ENCODE data around the gene CFAP74. TPM values are rescaled to one million over a fixed set of nuclear protein-coding genes. Genes with fewer than 3 reads are reported as not detected.

Gene CFAP74
- total RNA-seq, 1 donor from 2014 or later, result 0.42 TPM

- no peaks in the 10 kb centered on the region for H3K9me3 Mint-ChIP-seq
- no peaks in the 10 kb centered on the region for H3K4me1 Mint-ChIP-seq
- H3K4me3 Mint-ChIP-seq, result no peak overlapping the region
- DNase-seq (ENCODE audit: low spot score in 2 of 2, unreplicated experiment in 2 of 2), result no peak
- no peak for TF ChIP-seq CTCF (IDR thresholded peaks at IDR 0.05; ENCODE audit: unreplicated experiment)
- H3K27ac Mint-ChIP-seq, result no peak overlapping the region
- no peaks in the 10 kb centered on the region for H3K36me3 Mint-ChIP-seq
- peaks cover 3% of the 10 kb centered on the region for H3K27me3 Mint-ChIP-seq (ENCODE audit: low read depth)
Measured at GRCh38 chr1:1926346-1926811, 77.2 kb downstream of the CFAP74 start.

- H3K9me3 Mint-ChIP-seq, result no peaks in the 10 kb centered on the region
- no peaks in the 10 kb centered on the region for H3K4me1 Mint-ChIP-seq
- no peak for DNase-seq (ENCODE audit: low spot score in 2 of 2, unreplicated experiment in 2 of 2)
- H3K36me3 Mint-ChIP-seq, result no peaks in the 10 kb centered on the region
- no peak overlapping the region for H3K27ac Mint-ChIP-seq
- TF ChIP-seq CTCF (IDR thresholded peaks at IDR 0.05; ENCODE audit: unreplicated experiment), result no peak
- H3K4me3 Mint-ChIP-seq, result no peak overlapping the region
- peaks cover 3% of the 10 kb centered on the region for H3K27me3 Mint-ChIP-seq (ENCODE audit: low read depth)
Measured at GRCh38 chr1:1925437-1926345, 77.9 kb downstream of the CFAP74 start.

DNA sequence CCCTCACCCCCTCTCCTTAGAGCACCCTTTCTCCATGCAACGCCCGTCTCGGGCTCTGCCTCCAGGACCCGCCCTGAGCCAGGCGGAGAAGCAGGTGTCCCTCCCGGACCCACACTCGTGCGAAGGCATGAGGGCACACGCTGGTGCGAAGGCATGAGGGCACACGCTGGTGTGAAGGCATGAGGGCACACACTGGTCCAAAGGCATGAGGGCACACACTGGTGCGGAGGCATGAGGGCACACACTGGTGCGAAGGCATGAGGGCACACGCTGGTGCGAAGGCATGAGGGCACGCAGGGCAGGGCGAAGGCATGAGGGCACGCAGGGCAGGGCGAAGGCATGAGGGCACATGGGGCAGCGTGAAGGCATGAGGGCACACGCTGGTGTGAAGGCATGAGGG is 78.7 kb downstream of the CFAP74 start:
- DNase-seq (ENCODE audit: low spot score in 2 of 2, unreplicated experiment in 2 of 2), result no peak
- no peaks in the 10 kb centered on the region for H3K36me3 Mint-ChIP-seq
- H3K27ac Mint-ChIP-seq, result no peak overlapping the region
- no peak overlapping the region for H3K4me3 Mint-ChIP-seq
- H3K4me1 Mint-ChIP-seq, result no peaks in the 10 kb centered on the region
- no peaks in the 10 kb centered on the region for H3K9me3 Mint-ChIP-seq
- no peak for TF ChIP-seq CTCF (IDR thresholded peaks at IDR 0.05; ENCODE audit: unreplicated experiment)
- H3K27me3 Mint-ChIP-seq (ENCODE audit: low read depth), result peaks cover 3% of the 10 kb centered on the region

DNA sequence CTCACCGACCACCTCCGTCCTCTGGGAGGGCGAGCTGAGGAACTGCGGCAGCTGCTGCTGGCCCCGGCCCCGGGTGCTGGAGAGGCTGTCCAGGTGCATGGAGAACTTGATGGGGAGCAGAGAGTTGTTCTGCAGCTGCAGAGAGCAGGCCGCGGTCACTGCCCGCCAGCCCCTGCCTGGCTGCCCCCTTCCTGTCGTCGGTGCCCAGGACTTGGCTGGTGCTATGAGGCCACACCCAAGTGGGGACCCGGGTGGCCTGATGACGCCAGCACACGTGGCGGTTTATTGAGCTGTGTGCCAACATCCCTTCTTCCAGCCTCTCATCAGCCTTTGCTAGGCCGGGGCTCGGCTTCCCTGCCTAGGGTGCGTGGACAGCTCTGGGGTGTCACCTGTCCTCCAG is 79.2 kb downstream of the CFAP74 start:
- H3K36me3 Mint-ChIP-seq, result no peaks in the 10 kb centered on the region
- no peak overlapping the region for H3K4me3 Mint-ChIP-seq
- DNase-seq (ENCODE audit: low spot score in 2 of 2, unreplicated experiment in 2 of 2), result no peak
- H3K9me3 Mint-ChIP-seq, result no peaks in the 10 kb centered on the region
- no peak for TF ChIP-seq CTCF (IDR thresholded peaks at IDR 0.05; ENCODE audit: unreplicated experiment)
- H3K27ac Mint-ChIP-seq, result no peak overlapping the region
- H3K27me3 Mint-ChIP-seq (ENCODE audit: low read depth), result peaks cover 3% of the 10 kb centered on the region
- H3K4me1 Mint-ChIP-seq, result no peaks in the 10 kb centered on the region

DNA sequence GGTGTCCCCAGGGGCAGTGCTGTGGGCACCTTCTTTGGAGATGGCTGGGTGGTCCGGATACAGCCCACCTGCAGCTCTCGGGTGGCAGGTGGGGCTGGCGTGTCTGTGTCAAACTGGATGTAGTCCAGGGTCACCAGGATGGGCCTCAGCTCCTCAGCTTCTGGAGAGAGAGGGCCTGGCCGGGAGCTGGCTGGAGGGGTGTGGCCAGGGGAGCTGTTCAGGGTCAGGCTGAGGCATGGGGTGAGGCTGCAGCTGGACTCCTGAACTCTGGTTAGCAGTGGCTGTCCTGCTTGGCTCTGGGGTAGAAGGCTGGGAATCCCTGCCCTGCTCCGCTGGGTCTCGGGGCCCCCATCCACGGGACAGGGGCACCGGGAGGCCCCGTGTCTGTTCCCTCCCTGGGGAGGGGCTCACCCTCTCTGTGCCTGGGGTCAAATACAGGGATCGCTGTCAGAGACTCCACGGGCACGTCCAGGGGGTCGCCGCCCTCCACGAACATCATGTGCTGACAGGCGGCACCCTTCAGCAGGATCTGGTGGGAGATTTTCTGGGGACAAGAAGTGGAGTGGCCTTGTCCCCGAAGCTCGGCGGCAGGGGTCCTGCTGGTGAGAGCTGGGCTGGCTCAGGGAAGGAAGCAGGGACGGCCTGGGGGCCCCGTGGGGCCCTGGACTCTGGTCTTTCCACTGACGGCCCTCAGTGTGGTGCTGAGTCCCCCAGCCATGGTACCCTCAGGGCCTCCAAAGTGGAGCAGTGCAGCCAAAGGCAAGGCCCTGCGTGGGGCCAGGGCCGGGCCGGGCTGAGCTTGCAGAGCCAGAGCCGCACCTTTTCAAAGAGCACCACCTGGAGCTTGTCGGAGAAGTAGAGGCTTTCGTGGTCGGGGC is 80.4 kb downstream of the CFAP74 start:
- H3K27me3 Mint-ChIP-seq (ENCODE audit: low read depth), result peaks cover 3% of the 10 kb centered on the region
- no peak for TF ChIP-seq CTCF (IDR thresholded peaks at IDR 0.05; ENCODE audit: unreplicated experiment)
- no peaks in the 10 kb centered on the region for H3K9me3 Mint-ChIP-seq
- no peaks in the 10 kb centered on the region for H3K4me1 Mint-ChIP-seq
- DNase-seq (ENCODE audit: low spot score in 2 of 2, unreplicated experiment in 2 of 2), result no peak
- no peak overlapping the region for H3K4me3 Mint-ChIP-seq
- H3K27ac Mint-ChIP-seq, result no peak overlapping the region
- no peaks in the 10 kb centered on the region for H3K36me3 Mint-ChIP-seq
